Aorta (tissue), 5 donors: ENCODE data around the gene RIMBP3C. TPM values are rescaled to one million over a fixed set of nuclear protein-coding genes. Genes with fewer than 3 reads are reported as not detected.
"Not testable (repeated sequence)": the region's sequence is repeated elsewhere in the genome, so short reads cannot be mapped to it uniquely, and the experiment has no call there.

Experiments
- ATAC-seq: fragments of 200-7000 bp; cut with Tn5 transposase; one replicate; pipeline ENCODE4 v1.9.1; 2022; ENCODE audit warnings: moderate library complexity; ENCODE audit not compliant: low FRiP score
- DNase-seq, 2 donors: peaks; one replicate each; pipeline ENCODE4 v3.0.0-alpha.2; 2020
- H3K27ac ChIP-seq, 2 donors: one replicate each; pipeline ENCODE4 v1.5.1; 2013; ENCODE audit warnings: low read length in 2 of 2, mild to moderate bottlenecking in 2 of 2, moderate library complexity in 2 of 2, control low read depth in 1 of 2, inconsistent platforms in 1 of 2, low read depth in 1 of 2
- H3K27me3 ChIP-seq, 2 donors: one replicate each; pipeline ENCODE4 v1.6.1; 2013; ENCODE audit warnings: control low read depth in 1 of 2, low read length in 1 of 2, mild to moderate bottlenecking in 1 of 2, moderate library complexity in 1 of 2; ENCODE audit not compliant: insufficient read depth in 2 of 2, control insufficient read depth in 1 of 2
- H3K36me3 ChIP-seq, 2 donors: one replicate each; pipeline ENCODE4 v1.6.1; 2013; ENCODE audit warnings: control low read depth in 1 of 2, low read length in 1 of 2, mild to moderate bottlenecking in 1 of 2; ENCODE audit not compliant: insufficient read depth in 2 of 2, control insufficient read depth in 1 of 2
- H3K4me1 ChIP-seq, 2 donors: one replicate each; pipeline ENCODE4 v1.6.1; 2013; ENCODE audit warnings: low read length in 2 of 2, control low read depth in 1 of 2, mild to moderate bottlenecking in 1 of 2, moderate library complexity in 1 of 2; ENCODE audit not compliant: insufficient read depth in 2 of 2, control insufficient read depth in 1 of 2
- H3K4me3 ChIP-seq, 2 donors: one replicate each; pipeline ENCODE4 v1.5.1; 2013; ENCODE audit warnings: low read length in 2 of 2, control low read depth in 1 of 2, mild to moderate bottlenecking in 1 of 2
- H3K9me3 ChIP-seq: one replicate; pipeline ENCODE4 v1.6.1; 2013; ENCODE audit warnings: mild to moderate bottlenecking, low read length; ENCODE audit not compliant: control insufficient read depth
- WGBS, 2 donors: extraction: QIAGEN DNeasy Blood & Tissue Kit; methylation state at CpG; one replicate each; pipeline ENCODE4 v1.1.7; 2013; 5-methylcytosine and 5-hydroxymethylcytosine counted together
- intact Hi-C, 2 donors: fragments of 100-400 bp; cut with DNase I; formaldehyde crosslinking; loops; one replicate each; pipeline versions ENCODE4 v1.14.2 to v1.15.0; 2022
- polyA plus RNA-seq, 2 donors: library from polyadenylated mRNA; stranded (reverse); fragments of 200-250 nt; gene quantifications; one replicate each; pipeline ENCODE4 v1.2.3, GENCODE V29; 2013
- total RNA-seq, 2 donors: library from RNA; stranded (reverse); fragmentation: NEBNext Ultra II Directional; extraction: Animal tissue kit (Norgen Biotek cat#: 25700); gene quantifications; one replicate each; pipeline ENCODE4 v1.2.1, GENCODE V29; 2021
- donor health status: healthy with polysubstance abuse.
- donor health status: Bipolar disorder and iron deficiency.
- donor health status: DM: no; HTN: no; CAD: no.
- donor health status: DM: no; HTN: no; CAD: no.
- donor health status: DM: yes; HTN: yes; CAD: no.

Gene RIMBP3C
- total and polyA plus RNA-seq, 4 donors = 0.32 TPM; not detected in 3

DNA sequence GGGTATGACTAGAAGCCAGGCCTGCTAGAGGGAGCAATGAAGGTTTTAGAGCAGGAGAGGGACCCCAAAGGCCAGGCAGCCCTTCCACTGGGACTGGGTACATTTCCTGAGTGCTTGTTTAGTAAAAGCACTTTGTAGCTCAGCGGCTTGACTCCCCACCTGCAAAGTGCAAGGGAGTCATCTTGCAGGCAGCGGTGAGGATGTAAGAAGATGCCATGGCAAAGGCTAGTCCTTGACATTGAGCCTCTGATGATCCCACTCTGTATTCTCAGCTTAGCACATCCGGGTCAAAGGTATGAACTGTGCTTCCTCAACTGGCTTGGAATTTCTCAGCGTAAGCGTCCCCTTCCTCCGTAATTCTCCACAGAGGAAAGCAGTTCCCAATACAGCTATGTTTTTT is 13.2 kb upstream of the RIMBP3C start:
- Histone ChIP-seq H3K4me1 (no peaks in the 10 kb centered on the region), H3K27me3 (no peaks in the 10 kb centered on the region), H3K4me3 (no peak overlapping the region), H3K9me3 (no peaks in the 10 kb centered on the region), H3K36me3 (no peaks in the 10 kb centered on the region), H3K27ac (no peak overlapping the region)
- DNase-seq (peak in 1 of 2 donors; percentile 48), ATAC-seq (no peak)
- intact Hi-C loops = no loop called here
- 87 to 89% methylated on average over 6 of the region's 6 CpGs for WGBS, 2 donors

DNA sequence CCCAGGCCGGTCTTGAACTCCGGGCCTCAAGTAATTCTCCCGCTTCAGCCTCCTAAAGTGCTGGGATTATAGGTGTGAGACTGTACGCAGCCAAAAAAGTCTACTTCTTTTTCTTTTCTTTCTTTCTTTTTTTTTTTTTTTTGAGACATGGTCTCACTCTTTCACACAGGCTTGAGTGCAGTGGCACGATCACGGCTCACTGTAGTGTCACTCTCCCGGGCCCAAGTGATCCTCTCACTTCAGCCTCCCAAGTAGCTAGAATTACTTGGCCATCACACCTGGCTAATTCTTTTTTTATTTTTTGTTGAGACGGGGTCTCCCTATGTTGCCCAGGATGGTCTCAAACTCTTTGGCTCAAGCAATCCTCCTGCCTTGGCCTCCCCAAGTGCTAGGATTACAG is 12.7 kb upstream of the RIMBP3C start:
- no peak for ATAC-seq
- H3K9me3 ChIP-seq = no peaks in the 10 kb centered on the region
- intact Hi-C loops = no loop called here
- H3K4me1 ChIP-seq = no peaks in the 10 kb centered on the region
- no peaks in the 10 kb centered on the region for H3K27me3 ChIP-seq
- H3K4me3 ChIP-seq = no peak overlapping the region
- DNase-seq = peak in 1 of 2 donors; percentile 8
- WGBS, 2 donors = 95 to 96% methylated on average over 8 of the region's 8 CpGs
- no peak overlapping the region for H3K27ac ChIP-seq
- H3K36me3 ChIP-seq = no peaks in the 10 kb centered on the region

DNA sequence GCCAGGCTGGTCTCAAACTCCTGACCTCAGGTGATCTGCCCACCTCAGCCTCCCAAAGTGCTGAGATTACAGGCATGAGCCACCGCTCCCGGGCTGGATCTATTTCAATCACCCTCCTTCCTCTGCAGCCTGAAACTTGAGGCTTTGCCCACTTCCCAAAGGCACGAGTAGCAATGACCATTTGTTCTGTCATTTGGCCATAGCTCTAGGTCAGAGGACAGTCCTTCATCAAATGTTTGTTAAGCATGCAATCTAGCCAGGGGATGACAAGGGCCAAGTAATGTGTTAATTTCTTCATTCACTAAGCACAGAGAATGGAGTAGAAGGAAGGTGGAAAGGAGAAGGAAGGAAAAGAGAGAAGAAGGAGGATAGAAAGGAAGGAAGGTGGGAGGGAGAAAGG is 9.4 kb upstream of the RIMBP3C start:
- 0% methylated on average over 1 of the region's 3 CpGs; no CpG with 5 or more reads in 1 of the 2 donors for WGBS, 2 donors
- H3K9me3 ChIP-seq, H3K36me3 ChIP-seq, H3K27ac ChIP-seq, DNase-seq, H3K4me3 ChIP-seq, ATAC-seq, H3K27me3 ChIP-seq, H3K4me1 ChIP-seq, intact Hi-C loops: not testable (repeated sequence)

GRCh38 chr22:21559345-21560125 is 8.3 kb upstream of the RIMBP3C start:
- H3K36me3 ChIP-seq, H3K27me3 ChIP-seq, H3K4me3 ChIP-seq, H3K9me3 ChIP-seq, H3K4me1 ChIP-seq, ATAC-seq, intact Hi-C loops, H3K27ac ChIP-seq: not testable (repeated sequence)
- WGBS, 2 donors = 59 to 67% methylated on average over 5 to 6 of the region's 10 CpGs
- DNase-seq = peak in 1 of 2 donors; percentile 22

- no CpG with 5 or more reads among the region's 44 CpGs for WGBS, 2 donors
- ATAC-seq = peak; percentile 83
These were observed 598 bp downstream of the RIMBP3C start for GRCh38 chr22:21550678-21551047.

GRCh38 chr22:21550008-21550677 is 1.1 kb downstream of the RIMBP3C start:
- DNase-seq, H3K4me1 ChIP-seq, intact Hi-C loops, H3K36me3 ChIP-seq, H3K9me3 ChIP-seq, H3K27me3 ChIP-seq, H3K27ac ChIP-seq, H3K4me3 ChIP-seq: not testable (repeated sequence)
- WGBS, 2 donors = no CpG with 5 or more reads among the region's 62 CpGs
- peak; percentile 84 for ATAC-seq

More at GRCh38 chr22:21550678-21551047, 598 bp downstream of the RIMBP3C start:
- H3K4me1 ChIP-seq, H3K27ac ChIP-seq, H3K4me3 ChIP-seq, H3K27me3 ChIP-seq, H3K36me3 ChIP-seq, intact Hi-C loops, DNase-seq, H3K9me3 ChIP-seq: not testable (repeated sequence)

- peak; percentile 33 for ATAC-seq
- H3K27ac ChIP-seq, H3K36me3 ChIP-seq, DNase-seq, H3K4me1 ChIP-seq, H3K27me3 ChIP-seq, H3K4me3 ChIP-seq, H3K9me3 ChIP-seq, intact Hi-C loops: not testable (repeated sequence)
- WGBS, 2 donors = no CpG with 5 or more reads among the region's 38 CpGs
These were observed 1.7 kb downstream of the RIMBP3C start for GRCh38 chr22:21549558-21549957.

DNA sequence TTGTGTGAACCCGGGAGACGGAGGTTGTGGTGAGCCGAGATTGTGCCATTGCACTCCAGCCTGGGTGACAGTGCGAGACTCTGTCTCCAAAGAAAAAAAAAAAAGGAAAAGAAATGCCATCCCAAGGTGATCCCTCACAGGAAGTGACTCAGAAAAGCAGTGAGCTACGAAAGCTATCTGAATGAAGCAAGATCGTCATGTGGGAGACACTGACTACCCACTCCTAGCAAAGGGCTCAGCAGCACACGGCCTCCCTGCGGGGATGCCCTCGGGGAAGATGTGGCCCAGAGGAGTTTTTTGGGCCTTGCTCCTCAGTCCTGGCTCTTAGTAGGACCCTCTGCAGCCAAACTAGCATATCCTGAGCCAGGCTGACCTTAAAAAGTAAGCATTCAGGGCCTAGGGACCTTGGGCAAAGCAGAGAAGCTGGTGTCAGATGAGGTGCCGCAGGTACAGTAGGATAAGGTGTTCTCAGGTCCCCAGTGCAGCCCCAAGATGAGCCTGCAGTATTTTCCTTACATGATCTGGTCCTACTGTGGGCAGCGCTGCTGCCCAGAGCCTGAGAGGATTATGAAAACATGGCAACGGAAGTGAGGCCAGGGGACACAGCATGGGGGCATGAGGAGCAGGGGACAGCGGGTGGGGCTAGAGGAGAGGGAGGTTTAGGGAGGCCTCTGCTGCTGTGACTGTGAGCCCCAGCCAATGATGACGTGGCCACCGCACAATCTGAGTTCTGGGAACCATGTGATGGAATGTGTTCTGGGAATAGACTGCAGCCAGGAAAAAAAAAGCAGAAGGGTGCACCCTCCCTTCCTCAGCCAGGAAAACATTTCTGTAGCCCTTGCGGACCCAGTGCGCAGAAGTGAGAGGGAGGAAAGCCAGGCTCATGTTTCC is 6.6 kb downstream of the RIMBP3C start:
- WGBS, 2 donors = 89 to 92% methylated on average over 1 to 2 of the region's 17 CpGs
- H3K27ac ChIP-seq, intact Hi-C loops, H3K9me3 ChIP-seq, H3K36me3 ChIP-seq, H3K4me3 ChIP-seq, H3K27me3 ChIP-seq, H3K4me1 ChIP-seq: not testable (repeated sequence)
- peak in 1 of 2 donors; percentile 27 for DNase-seq
- ATAC-seq = peak; percentile 75
